Measurements from ENCODE around the gene SLC26A6.

DNA sequence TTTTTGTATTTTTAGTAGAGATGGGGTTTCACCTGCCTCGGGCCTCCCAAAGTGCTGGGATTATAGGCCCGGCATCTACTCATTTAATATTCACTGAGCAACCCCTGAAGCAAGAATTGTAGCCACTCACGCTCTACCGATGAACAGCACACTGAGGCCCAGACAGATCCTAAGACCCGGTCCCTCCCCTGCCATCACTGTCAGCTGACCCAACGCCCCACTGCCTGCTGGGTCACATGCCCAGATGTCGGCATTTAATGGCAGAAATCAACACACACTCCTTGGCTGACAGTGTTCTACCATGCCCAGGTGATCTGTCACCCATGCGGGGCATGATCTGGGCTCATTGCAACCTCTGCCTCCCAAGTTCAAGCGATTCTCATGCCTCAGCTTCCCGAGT lies 10.5 kb downstream of the SLC26A6 start:
- TF ChIP-seq, protein P1, sequence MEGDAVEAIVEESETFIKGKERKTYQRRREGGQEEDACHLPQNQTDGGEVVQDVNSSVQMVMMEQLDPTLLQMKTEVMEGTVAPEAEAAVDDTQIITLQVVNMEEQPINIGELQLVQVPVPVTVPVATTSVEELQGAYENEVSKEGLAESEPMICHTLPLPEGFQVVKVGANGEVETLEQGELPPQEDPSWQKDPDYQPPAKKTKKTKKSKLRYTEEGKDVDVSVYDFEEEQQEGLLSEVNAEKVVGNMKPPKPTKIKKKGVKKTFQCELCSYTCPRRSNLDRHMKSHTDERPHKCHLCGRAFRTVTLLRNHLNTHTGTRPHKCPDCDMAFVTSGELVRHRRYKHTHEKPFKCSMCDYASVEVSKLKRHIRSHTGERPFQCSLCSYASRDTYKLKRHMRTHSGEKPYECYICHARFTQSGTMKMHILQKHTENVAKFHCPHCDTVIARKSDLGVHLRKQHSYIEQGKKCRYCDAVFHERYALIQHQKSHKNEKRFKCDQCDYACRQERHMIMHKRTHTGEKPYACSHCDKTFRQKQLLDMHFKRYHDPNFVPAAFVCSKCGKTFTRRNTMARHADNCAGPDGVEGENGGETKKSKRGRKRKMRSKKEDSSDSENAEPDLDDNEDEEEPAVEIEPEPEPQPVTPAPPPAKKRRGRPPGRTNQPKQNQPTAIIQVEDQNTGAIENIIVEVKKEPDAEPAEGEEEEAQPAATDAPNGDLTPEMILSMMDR (conservative IDR thresholded peaks at IDR 0.05) = no peak
- no peak for TF ChIP-seq ZFX (IDR thresholded peaks at IDR 0.05)
